NOMO-1 treated with dmso at 0.1 percent for 144 hours (cell line): ENCODE measurements around the gene DCD.

Experiments
- DNase-seq: peaks from one replicate; lab custom pipeline; 2025; ENCODE audit not compliant: unreplicated experiment; lab: John Stamatoyannopoulos, UW

DCD gene

GRCh38 chr12:54608769-54609168 is 39.4 kb downstream of the DCD start:
- no peak for DNase-seq

- DNase-seq = no peak
Measured at GRCh38 chr12:54608156-54608555, 40.0 kb downstream of the DCD start.

GRCh38 chr12:54606556-54606955 is 41.6 kb downstream of the DCD start:
- no peak for DNase-seq

GRCh38 chr12:54605138-54605970 is 42.8 kb downstream of the DCD start:
- DNase-seq = no peak

DNA sequence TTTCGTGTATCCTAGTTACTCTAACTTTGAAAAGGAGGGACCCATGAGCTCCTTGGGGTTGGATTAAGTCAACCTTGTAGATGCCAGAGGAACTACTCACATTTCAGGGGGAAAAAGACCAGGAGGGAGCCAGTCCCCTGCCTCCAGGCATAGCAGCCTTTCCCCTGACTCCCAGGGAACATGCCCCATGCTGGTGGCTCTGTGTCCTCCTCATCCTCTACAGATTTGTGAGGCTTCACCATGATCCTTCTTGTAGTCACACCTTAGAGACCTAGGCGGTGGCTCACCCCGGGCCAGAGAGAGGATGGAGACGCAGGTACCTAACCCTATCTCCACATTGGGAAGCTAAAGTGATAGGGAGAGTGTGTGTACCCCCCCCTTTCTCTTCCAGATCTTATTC is 43.7 kb downstream of the DCD start:
- DNase-seq = no peak

GRCh38 chr12:54603872-54604271 is 44.3 kb downstream of the DCD start:
- no peak for DNase-seq

GRCh38 chr12:54603173-54603814 is 44.9 kb downstream of the DCD start:
- peak; percentile 78 for DNase-seq

- DNase-seq = no peak
Measured at GRCh38 chr12:54602661-54603060, 45.5 kb downstream of the DCD start.

GRCh38 chr12:54601841-54602240 is 46.3 kb downstream of the DCD start:
- DNase-seq = no peak

- no peak for DNase-seq
Measured at GRCh38 chr12:54598970-54599369, 49.2 kb downstream of the DCD start.

GRCh38 chr12:54596526-54596946 is 51.6 kb downstream of the DCD start:
- no peak for DNase-seq

GRCh38 chr12:54595471-54595870 is 52.7 kb downstream of the DCD start:
- no peak for DNase-seq
